GM12878 (cell line): Measurements from ENCODE around the gene MVB12B. TPM values are rescaled to one million over a fixed set of nuclear protein-coding genes. Genes with fewer than 3 reads are reported as not detected.

Experiments used
- ATAC-seq: fragments of 200-7000 bp; cut with Tn5 transposase; 3 replicates; pipeline ENCODE4 v1.9.1; 2020; ENCODE audit warnings: mild to moderate bottlenecking, moderate library complexity
- BruUV-seq: library from RNA; stranded (reverse); fragments of 400-500 nt; replicated peaks from 2 replicates; lab custom pipeline; 2021; lab: Mats Ljungman, UMichigan
- CTCF ChIA-PET: fragments of 300-600 bp; sonication (Branson Sonifier 250); formaldehyde crosslinking; extraction: SDS; loops from one replicate; lab custom pipeline; 2021; ENCODE audit warnings: inconsistent platforms; lab: Yijun Ruan, JAX
- POLR2A ChIA-PET: fragments of 350-600 bp; formaldehyde crosslinking; extraction: SDS; loops from one replicate; lab custom pipeline; 2021; ENCODE audit warnings: inconsistent platforms; lab: Charles Lee
- RAD21 ChIA-PET: fragments of 300-600 bp; sonication (Branson Sonifier 250); formaldehyde crosslinking; loops from one replicate; lab custom pipeline; 2023; ENCODE audit warnings: antibody characterized with exemption; ENCODE audit not compliant: unreplicated experiment; lab: Charles Lee
- SMC1A ChIA-PET: fragments of 300-600 bp; sonication (Branson Sonifier 250); formaldehyde crosslinking; loops from one replicate; lab custom pipeline; 2023; ENCODE audit not compliant: unreplicated experiment, uncharacterized antibody; lab: Charles Lee
- DNase-seq: peaks from one replicate; pipeline ENCODE4 v3.0.0-alpha.2; 2011; ENCODE audit warnings: low read depth, low spot score
- FAIRE-seq: peaks from 3 replicates; lab custom pipeline; 2011; peaks lifted over from hg19 to GRCh38; lab: Jason Lieb, UNC
- H2AFZ ChIP-seq: 2 replicates; pipeline ENCODE4 v1.6.0; 2011; ENCODE audit warnings: low read depth, low read length, control low read depth; ENCODE audit not compliant: control insufficient read depth
- H3K27ac ChIP-seq: 2 replicates; pipeline ENCODE4 v1.5.1; 2011; ENCODE audit warnings: control low read depth; ENCODE audit not compliant: control insufficient read depth, insufficient read depth
- H3K27me3 ChIP-seq, 2 experiments: replicated peaks in 1 of 2; 2 replicates each; pipeline versions ENCODE4 v1.6.0 to v1.6.1; 2011; ENCODE audit warnings: low read length in 1 of 2; ENCODE audit not compliant: control insufficient read depth in 2 of 2, insufficient read depth in 2 of 2
- H3K36me3 ChIP-seq, 2 experiments: 2 replicates each; pipeline ENCODE4 v1.5.1; 2011; ENCODE audit warnings: low read length in 1 of 2; ENCODE audit not compliant: control insufficient read depth in 2 of 2, insufficient read depth in 2 of 2
- H3K4me1 ChIP-seq: 2 replicates; pipeline ENCODE4 v1.6.1; 2011; ENCODE audit warnings: mild to moderate bottlenecking, low read length, moderate library complexity, mixed read lengths; ENCODE audit not compliant: control insufficient read depth, insufficient read depth
- H3K4me2 ChIP-seq: 2 replicates; pipeline ENCODE4 v1.6.0; 2011; ENCODE audit warnings: control low read depth; ENCODE audit not compliant: control insufficient read depth, insufficient read depth
- H3K4me3 ChIP-seq: fragments of 200-600 bp; sonication (generic); 2 replicates; pipeline ENCODE4 v1.5.1; 2016
- H3K79me2 ChIP-seq: 2 replicates; pipeline ENCODE4 v1.6.0; 2011; ENCODE audit warnings: low read length; ENCODE audit not compliant: control insufficient read depth, insufficient read depth
- H3K9ac ChIP-seq: 2 replicates; pipeline ENCODE4 v1.8.0; 2011; ENCODE audit warnings: low read length, control low read depth, mixed read lengths; ENCODE audit not compliant: control insufficient read depth, insufficient read depth
- H3K9me3 ChIP-seq: replicated peaks from 3 replicates; pipeline ENCODE4 v1.5.1; 2011; ENCODE audit warnings: mild to moderate bottlenecking, low read length; ENCODE audit not compliant: control insufficient read depth, insufficient read depth
- H4K20me1 ChIP-seq: 2 replicates; pipeline ENCODE4 v1.6.0; 2011; ENCODE audit not compliant: control insufficient read depth, insufficient read depth
- BRCA1 ChIP-seq: IDR thresholded peaks from 2 replicates; pipeline ENCODE4 v1.6.1; 2011; ENCODE audit warnings: low read depth, low read length, improper control_type of control experiment
- CBX5 ChIP-seq: sonication (generic); IDR thresholded peaks from 2 replicates; pipeline ENCODE4 v1.6.1; 2016; ENCODE audit warnings: low read depth, moderate library complexity, mild to moderate bottlenecking, inconsistent platforms
- CEBPB ChIP-seq, 2 experiments: fragments of 150-350 bp in 1 of 2; IDR thresholded peaks; 2 replicates each; pipeline ENCODE4 v1.6.1; 2012 to 2014; ENCODE audit warnings: low read depth in 2 of 2, low read length in 2 of 2, borderline replicate concordance in 1 of 2, inconsistent platforms in 1 of 2
- ETV6 ChIP-seq, 2 experiments: fragments of 450-650 bp in 1 of 2; IDR thresholded peaks in 1 of 2; conservative IDR thresholded peaks in 1 of 2; 2 replicates each; pipeline ENCODE4 v1.6.1; 2014; ENCODE audit warnings: antibody characterized with exemption in 1 of 2, borderline replicate concordance in 1 of 2, low read depth in 1 of 2, mild to moderate bottlenecking in 1 of 2, moderate library complexity in 1 of 2
- MTA2 ChIP-seq: fragments of 450-650 bp; IDR thresholded peaks from 2 replicates; pipeline ENCODE4 v1.6.1; 2016; ENCODE audit warnings: low read depth, mild to moderate bottlenecking, moderate library complexity
- NFIC ChIP-seq: IDR thresholded peaks from 2 replicates; pipeline ENCODE4 v1.6.1; 2012; ENCODE audit warnings: low read depth, mild to moderate bottlenecking, inconsistent platforms, low read length, moderate library complexity
- POLR2AphosphoS2 ChIP-seq: IDR thresholded peaks from 2 replicates; pipeline ENCODE4 v1.6.1; 2011; ENCODE audit warnings: low read depth, mild to moderate bottlenecking, low read length, improper control_type of control experiment, moderate library complexity
- RBBP5 ChIP-seq: fragments of 200-600 bp; sonication (generic); conservative IDR thresholded peaks from 2 replicates; pipeline ENCODE4 v1.6.1; 2016
- RELA ChIP-seq: fragments of 450-650 bp; IDR thresholded peaks from 2 replicates; pipeline ENCODE4 v1.8.0; 2014; ENCODE audit warnings: borderline replicate concordance; ENCODE audit not compliant: partially characterized antibody
- TAF1 ChIP-seq: IDR thresholded peaks from 2 replicates; pipeline ENCODE4 v1.6.1; 2011; ENCODE audit warnings: mild to moderate bottlenecking, low read depth, low read length, borderline replicate concordance
- ZSCAN29 ChIP-seq: fragments of 450-650 bp; IDR thresholded peaks from 2 replicates; pipeline ENCODE4 v1.6.1; 2017; ENCODE audit warnings: mild to moderate bottlenecking, moderate library complexity
- WGBS: methylation state at CpG from one replicate; pipeline ENCODE4 v1.1.6; 2016; ENCODE audit warnings: low lambda C conversion rate; ENCODE audit not compliant: insufficient replicate concordance, insufficient coverage; ENCODE audit errors: missing lambda C conversion rate; 5-methylcytosine and 5-hydroxymethylcytosine counted together
- in situ Hi-C: fragments of 300-500 bp; cut with MboI; formaldehyde crosslinking; loops from 9 replicates; pipeline ENCODE4 v1.14.3; 2018; ENCODE audit warnings: mixed read lengths
- intact Hi-C: fragments of 100-400 bp; cut with micrococcal nuclease; formaldehyde crosslinking; loops from one replicate; pipeline ENCODE4 v1.14.2; 2022; ENCODE audit not compliant: unreplicated experiment
- polyA plus RNA-seq, 11 experiments: library from polyadenylated mRNA; depleted of rRNA in 4 of 11; unstranded in 6 of 11; stranded (reverse) in 5 of 11; fragments of >200 nt; fragmentation: Nextera tagmentation in 4 of 11; fragmentation: Illumina TruSeq in 1 of 11; extraction: Ambion mirVana in 4 of 11; extraction: Trizol in 1 of 11; gene quantifications; 1 replicate in 1 of 11; 2 replicates in 10 of 11; pipeline versions ENCODE4 v1.2.1 to v1.2.3, GENCODE V29; 2011 to 2016; ENCODE audit warnings: inconsistent platforms in 2 of 11, missing spikeins in 2 of 11, low read depth in 1 of 11
- total RNA-seq, 4 experiments: library from RNA; depleted of rRNA in 3 of 4; stranded (reverse); fragments of >200 nt in 3 of 4; fragmentation: Illumina TruSeq in 1 of 4; extraction: Trizol in 1 of 4; gene quantifications; 2 replicates each; pipeline versions ENCODE4 v1.2.1 to v1.2.3, GENCODE V29; 2013 to 2021
- TF ChIP-seq, protein P1 (sequence below): IDR thresholded peaks from 2 replicates; pipeline ENCODE4 v1.6.1; 2012; ENCODE audit warnings: low read depth, low read length, improper control_type of control experiment
- TF ChIP-seq, protein P2 (sequence below): fragments of 450-650 bp; IDR thresholded peaks from 2 replicates; pipeline ENCODE4 v1.6.1; 2018; ENCODE audit warnings: borderline replicate concordance, mild to moderate bottlenecking; ENCODE audit not compliant: partially characterized antibody
- TF ChIP-seq, protein P3 (sequence below): IDR thresholded peaks from 2 replicates; pipeline ENCODE4 v1.6.1; 2011; ENCODE audit warnings: borderline replicate concordance, low read depth, mild to moderate bottlenecking, moderate library complexity, mixed read lengths, low read length; ENCODE audit not compliant: insufficient read depth; ENCODE audit errors: extremely low read length

The MVB12B gene
- total and polyA plus RNA-seq, 10 of the 15 experiments (the other 5 are each of a cell fraction or from before 2014, with no cell fraction given): 0.08 TPM; not detected in 9

DNA sequence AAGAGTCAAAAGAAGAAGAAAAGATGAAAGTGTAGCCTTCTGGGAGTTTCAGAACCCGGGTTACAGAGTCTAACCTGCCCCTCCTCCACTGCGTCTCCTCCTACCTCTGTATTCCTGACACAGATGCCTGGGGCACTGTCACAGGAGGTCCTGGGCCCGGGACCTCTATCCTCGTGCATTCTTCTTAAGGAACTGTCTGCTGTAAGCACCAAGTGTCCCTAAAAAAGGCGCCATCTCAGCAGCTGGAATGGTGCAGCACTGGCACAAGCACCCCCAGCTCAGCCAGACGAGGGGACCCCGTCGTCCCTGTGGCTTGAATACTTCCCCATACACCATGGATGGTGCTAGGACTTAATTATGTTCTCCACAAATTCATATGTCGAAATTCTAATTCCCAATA is 35.8 kb upstream of the MVB12B start:
- TF ChIP-seq BRCA1 (no peak), POLR2AphosphoS2 (no peak)
- ChIA-PET POLR2A (no interaction called here), CTCF (interaction anchor here (0.9 kb wide), 1 partner anchor 8 kb away, joined by 3 read pairs; no protein-coding TSS in a partner anchor), SMC1A (no interaction called here), RAD21 (interaction anchor here (1.3 kb wide), 1 partner anchor 108 kb away, joined by 3 read pairs; no protein-coding TSS in a partner anchor)
- no peak overlapping the region for H3K4me3 ChIP-seq
- H3K9ac ChIP-seq: no peak overlapping the region
- no peaks in the 10 kb centered on the region for H3K4me1 ChIP-seq
- H3K36me3 ChIP-seq: no peaks in the 10 kb centered on the region
- in situ Hi-C loops: no loop called here
- intact Hi-C loops: no loop called here
- H3K27me3 ChIP-seq: no peaks in the 10 kb centered on the region; a peak in 2 of 4 replicates
- no peak overlapping the region for H3K27ac ChIP-seq
- DNase-seq (no peak), ATAC-seq (no peak), FAIRE-seq (no peak)
- 22% methylated on average over 9 of the region's 9 CpGs for WGBS
- no peak overlapping the region for H2AFZ ChIP-seq
- H3K4me2 ChIP-seq: no peak overlapping the region
- no peaks in the 10 kb centered on the region for H3K79me2 ChIP-seq
- no peaks in the 10 kb centered on the region for H4K20me1 ChIP-seq
- no peaks in the 10 kb centered on the region for H3K9me3 ChIP-seq
- BruUV-seq: no TSS peak

DNA sequence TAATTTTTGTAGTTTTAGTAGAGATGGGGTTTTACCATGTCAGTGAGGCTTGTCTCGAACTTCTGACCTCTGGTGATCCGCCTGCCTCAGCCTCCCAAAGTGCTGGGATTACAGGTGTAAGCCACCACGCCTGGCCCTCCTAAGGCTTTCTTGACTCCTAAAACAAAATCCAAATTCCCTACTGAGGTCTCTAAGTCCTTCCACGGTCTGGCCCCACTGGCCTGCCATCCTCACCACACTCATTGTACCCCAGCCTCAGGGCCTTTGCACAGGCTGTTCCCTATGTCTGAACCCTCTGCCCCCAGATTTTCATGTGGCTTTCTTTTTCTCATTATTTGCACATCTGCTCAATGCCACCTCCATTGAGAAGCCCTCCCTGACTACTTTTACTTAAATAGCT is 34.7 kb upstream of the MVB12B start:
- ChIA-PET RAD21 (interaction anchor here (1.3 kb wide), 1 partner anchor 106 kb away, joined by 3 read pairs; no protein-coding TSS in a partner anchor), CTCF (interaction anchor here (0.6 to 1.1 kb wide), 3 partner anchors 14 to 344 kb away, joined by 3 read pairs; no protein-coding TSS in a partner anchor), POLR2A (no interaction called here), SMC1A (no interaction called here)
- Histone ChIP-seq H3K9ac (no peak overlapping the region), H3K4me2 (no peak overlapping the region), H3K9me3 (no peaks in the 10 kb centered on the region), H2AFZ (no peak overlapping the region), H4K20me1 (no peaks in the 10 kb centered on the region), H3K4me3 (no peak overlapping the region), H3K27me3 (no peaks in the 10 kb centered on the region; a peak in 2 of 4 replicates), H3K36me3 (no peaks in the 10 kb centered on the region), H3K79me2 (no peaks in the 10 kb centered on the region), H3K4me1 (no peaks in the 10 kb centered on the region), H3K27ac (no peak overlapping the region)
- DNase-seq: no peak
- ATAC-seq: no peak
- in situ Hi-C loops (no loop called here), intact Hi-C loops (no loop called here)
- FAIRE-seq: no peak
- 0% methylated on average over 4 of the region's 4 CpGs for WGBS
- BruUV-seq: no TSS peak
- TF ChIP-seq RELA (no peak), ZSCAN29 (no peak), ETV6 (conservative IDR thresholded peaks at IDR 0.05 in 1 of 2, IDR thresholded peaks at IDR 0.05 in 1 of 2; ENCODE audit: borderline replicate concordance in 1 of 2, low read depth in 1 of 2) (no peak), CBX5 (no peak), NFIC (no peak), CEBPB (IDR thresholded peaks at IDR 0.05; ENCODE audit: borderline replicate concordance in 1 of 2, low read depth in 2 of 2, low read length in 2 of 2) (no peak), RBBP5 (no peak), TAF1 (no peak), MTA2 (no peak)
- TF ChIP-seq, protein P1, sequence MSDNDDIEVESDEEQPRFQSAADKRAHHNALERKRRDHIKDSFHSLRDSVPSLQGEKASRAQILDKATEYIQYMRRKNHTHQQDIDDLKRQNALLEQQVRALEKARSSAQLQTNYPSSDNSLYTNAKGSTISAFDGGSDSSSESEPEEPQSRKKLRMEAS: no peak
- TF ChIP-seq, protein P2, sequence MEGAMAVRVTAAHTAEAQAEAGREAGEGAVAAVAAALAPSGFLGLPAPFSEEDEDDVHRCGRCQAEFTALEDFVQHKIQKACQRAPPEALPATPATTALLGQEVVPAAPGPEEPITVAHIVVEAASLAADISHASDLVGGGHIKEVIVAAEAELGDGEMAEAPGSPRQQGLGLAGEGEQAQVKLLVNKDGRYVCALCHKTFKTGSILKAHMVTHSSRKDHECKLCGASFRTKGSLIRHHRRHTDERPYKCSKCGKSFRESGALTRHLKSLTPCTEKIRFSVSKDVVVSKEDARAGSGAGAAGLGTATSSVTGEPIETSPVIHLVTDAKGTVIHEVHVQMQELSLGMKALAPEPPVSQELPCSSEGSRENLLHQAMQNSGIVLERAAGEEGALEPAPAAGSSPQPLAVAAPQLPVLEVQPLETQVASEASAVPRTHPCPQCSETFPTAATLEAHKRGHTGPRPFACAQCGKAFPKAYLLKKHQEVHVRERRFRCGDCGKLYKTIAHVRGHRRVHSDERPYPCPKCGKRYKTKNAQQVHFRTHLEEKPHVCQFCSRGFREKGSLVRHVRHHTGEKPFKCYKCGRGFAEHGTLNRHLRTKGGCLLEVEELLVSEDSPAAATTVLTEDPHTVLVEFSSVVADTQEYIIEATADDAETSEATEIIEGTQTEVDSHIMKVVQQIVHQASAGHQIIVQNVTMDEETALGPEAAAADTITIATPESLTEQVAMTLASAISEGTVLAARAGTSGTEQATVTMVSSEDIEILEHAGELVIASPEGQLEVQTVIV: no peak
- TF ChIP-seq, protein P3, sequence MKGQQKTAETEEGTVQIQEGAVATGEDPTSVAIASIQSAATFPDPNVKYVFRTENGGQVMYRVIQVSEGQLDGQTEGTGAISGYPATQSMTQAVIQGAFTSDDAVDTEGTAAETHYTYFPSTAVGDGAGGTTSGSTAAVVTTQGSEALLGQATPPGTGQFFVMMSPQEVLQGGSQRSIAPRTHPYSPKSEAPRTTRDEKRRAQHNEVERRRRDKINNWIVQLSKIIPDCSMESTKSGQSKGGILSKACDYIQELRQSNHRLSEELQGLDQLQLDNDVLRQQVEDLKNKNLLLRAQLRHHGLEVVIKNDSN: no peak
